ENCODE measurements around the gene PATJ. TPM values are rescaled to one million over a fixed set of nuclear protein-coding genes. Genes with fewer than 3 reads are reported as not detected.

Gene PATJ
- total RNA-seq, 4 donors from 2014 or later = 10.6 to 44.8 (median 26.1) TPM

DNA sequence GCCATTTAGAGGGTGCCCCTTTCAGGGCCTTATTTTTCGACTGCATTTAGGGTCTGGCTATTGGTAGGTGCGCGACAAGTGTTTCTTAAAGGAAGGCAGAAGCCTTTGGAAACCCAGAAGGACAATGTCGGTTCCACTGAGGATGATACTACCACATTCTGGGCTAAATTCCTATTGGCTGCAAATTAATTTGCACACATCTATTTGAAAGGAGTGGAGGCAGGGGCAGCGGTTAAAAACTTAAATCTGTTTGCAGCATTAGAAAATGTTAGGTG is 1.1 kb downstream of the PATJ start:
- intact Hi-C loops (cut with DNase I; ENCODE audit: low total_unique reads) = no loop called here
- no peak for TF ChIP-seq POLR2A (IDR thresholded peaks at IDR 0.05)
- no peak for TF ChIP-seq CTCF (IDR thresholded peaks at IDR 0.05)
- peak overlapping the region; percentile 68 to 93 for H3K4me3 ChIP-seq
- no peaks in the 10 kb centered on the region for H3K9me3 ChIP-seq
- H3K27ac ChIP-seq = peak overlapping the region; percentile 94 to 98
- H3K27me3 ChIP-seq = no peaks in the 10 kb centered on the region
- peaks cover 0 to 4% of the 10 kb centered on the region in 2 donors for H3K4me1 ChIP-seq
- no peaks in the 10 kb centered on the region for H3K36me3 ChIP-seq
- no peak for DNase-seq

- H3K27ac ChIP-seq = peak overlapping the region; percentile 94 to 98
- intact Hi-C loops (cut with DNase I; ENCODE audit: low total_unique reads) = no loop called here
- no peak overlapping the region for H3K4me3 ChIP-seq
- no peaks in the 10 kb centered on the region for H3K36me3 ChIP-seq
- no peaks in the 10 kb centered on the region for H3K9me3 ChIP-seq
- H3K27me3 ChIP-seq = no peaks in the 10 kb centered on the region
- TF ChIP-seq CTCF (IDR thresholded peaks at IDR 0.05) (no peak), POLR2A (IDR thresholded peaks at IDR 0.05) (no peak)
- peaks cover 0 to 4% of the 10 kb centered on the region in 2 donors for H3K4me1 ChIP-seq
- no peak for DNase-seq
These were observed 1.7 kb downstream of the PATJ start for GRCh38 chr1:61743716-61744580.

GRCh38 chr1:61746813-61747212 is 4.5 kb downstream of the PATJ start:
- Histone ChIP-seq H3K36me3 (no peaks in the 10 kb centered on the region), H3K27ac (peak overlapping the region; percentile 22 to 31), H3K4me1 (peaks cover 0 to 4% of the 10 kb centered on the region in 2 donors), H3K4me3 (no peak overlapping the region), H3K9me3 (no peaks in the 10 kb centered on the region), H3K27me3 (no peaks in the 10 kb centered on the region)
- intact Hi-C loops (cut with DNase I; ENCODE audit: low total_unique reads) = no loop called here
- TF ChIP-seq POLR2A (IDR thresholded peaks at IDR 0.05) (no peak), CTCF (IDR thresholded peaks at IDR 0.05) (no peak)
- DNase-seq = no peak

DNA sequence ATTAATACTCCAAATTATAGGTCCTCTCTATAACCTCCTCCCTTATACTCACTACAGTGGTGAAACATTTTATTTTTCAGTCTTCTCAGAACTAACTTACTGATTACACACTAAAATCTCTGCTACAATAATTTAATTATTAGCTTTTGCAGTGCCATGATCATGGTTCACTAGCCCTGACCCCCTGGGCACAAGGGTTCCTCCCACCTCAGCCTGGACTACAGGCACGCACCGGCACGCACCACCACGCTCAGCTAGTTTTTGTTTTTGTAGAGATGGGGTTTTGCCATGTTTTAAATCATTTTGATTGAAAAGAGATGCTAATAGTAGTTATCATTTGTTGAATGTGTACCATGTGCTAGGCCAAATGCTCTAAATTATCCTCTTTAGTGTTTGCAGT is 6.3 kb downstream of the PATJ start:
- TF ChIP-seq POLR2A (IDR thresholded peaks at IDR 0.05) = no peak
- no peak for TF ChIP-seq CTCF (IDR thresholded peaks at IDR 0.05)
- no peaks in the 10 kb centered on the region for H3K9me3 ChIP-seq
- intact Hi-C loops (cut with DNase I; ENCODE audit: low total_unique reads) = no loop called here
- H3K4me1 ChIP-seq = peaks cover 0 to 4% of the 10 kb centered on the region in 2 donors
- no peak overlapping the region for H3K4me3 ChIP-seq
- H3K27me3 ChIP-seq = no peaks in the 10 kb centered on the region
- no peaks in the 10 kb centered on the region for H3K36me3 ChIP-seq
- no peak for DNase-seq
- H3K27ac ChIP-seq = no peak overlapping the region

DNA sequence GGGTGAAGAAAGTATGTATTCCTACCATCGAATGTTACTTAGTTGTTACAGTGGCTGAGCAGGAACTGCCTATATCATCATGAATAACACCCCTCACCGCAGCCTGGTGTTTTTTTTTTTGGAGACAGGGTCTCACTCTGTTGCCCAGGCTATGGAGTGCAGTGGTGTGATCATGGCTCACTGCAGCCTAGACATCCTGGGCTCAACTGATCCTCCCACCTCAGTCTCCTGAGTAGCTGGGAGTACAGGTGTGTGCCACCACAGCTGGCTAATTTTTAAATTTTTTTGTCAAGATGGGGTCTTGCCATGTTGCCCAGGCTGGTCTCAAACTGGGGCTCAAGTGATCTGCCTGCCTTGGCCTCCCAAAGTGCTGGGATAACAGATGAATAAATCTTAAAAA is 7.3 kb downstream of the PATJ start:
- no peaks in the 10 kb centered on the region for H3K9me3 ChIP-seq
- H3K4me1 ChIP-seq = peaks cover 0 to 4% of the 10 kb centered on the region in 2 donors
- no peak for TF ChIP-seq CTCF (IDR thresholded peaks at IDR 0.05)
- TF ChIP-seq POLR2A (IDR thresholded peaks at IDR 0.05) = no peak
- intact Hi-C loops (cut with DNase I; ENCODE audit: low total_unique reads) = no loop called here
- H3K36me3 ChIP-seq = no peaks in the 10 kb centered on the region
- H3K27me3 ChIP-seq = no peaks in the 10 kb centered on the region
- H3K4me3 ChIP-seq = no peak overlapping the region
- DNase-seq = no peak
- no peak overlapping the region for H3K27ac ChIP-seq
